ENCODE results near the gene RASAL1. TPM values are rescaled to one million over a fixed set of nuclear protein-coding genes. Genes with fewer than 3 reads are reported as not detected.

RASAL1 gene
- polyA plus RNA-seq, 1 of the 3 experiments (the other 2 are of a cell fraction) = not detected

GRCh38 chr12:113163030-113163360 is 27.4 kb upstream of the RASAL1 start:
- Histone ChIP-seq H3K9me3 (no peaks in the 10 kb centered on the region), H3K36me3 (replicated peaks in 1 of 2; ENCODE audit: control insufficient read depth in 1 of 2, insufficient read depth in 2 of 2, low read length in 1 of 2) (peaks cover 13 to 50% of the 10 kb centered on the region in 2 experiments), H3K9ac (no peak overlapping the region), H3K4me2 (no peak overlapping the region), H3K27me3 (ENCODE audit: insufficient read depth) (no peaks in the 10 kb centered on the region), H2AFZ (ENCODE audit: low read depth) (no peak overlapping the region), H3K79me2 (ENCODE audit: insufficient read depth) (no peaks in the 10 kb centered on the region), H3K9me2 (no peaks in the 10 kb centered on the region), H3K4me1 (ENCODE audit: control insufficient read depth in 1 of 2, insufficient read depth in 2 of 2, low read depth in 1 of 2, low read length in 1 of 2) (peaks cover 7 to 23% of the 10 kb centered on the region in 2 experiments; a peak in 2 of 4 replicates), H3K27ac (ENCODE audit: low read depth in 2 of 2, low read length in 1 of 2) (no peak overlapping the region; a peak in 1 of 4 replicates), H3K4me3 (ENCODE audit: low read depth in 2 of 2, low read length in 1 of 2) (no peak overlapping the region), H4K20me1 (ENCODE audit: insufficient read depth) (peaks cover 8% of the 10 kb centered on the region; the same call in 1 of the 2 replicates), H3F3A (replicated peaks; ENCODE audit: insufficient read depth) (no peaks in the 10 kb centered on the region)
- no peak for DNase-seq
- CTCF ChIA-PET = interaction anchor here (0.9 to 5.6 kb wide), 4 partner anchors 10 to 170 kb away, joined by 3 to 39 read pairs (median 16); no protein-coding TSS in a partner anchor
- POLR2A ChIA-PET = interaction anchor here (1.0 kb wide), 1 partner anchor 10 kb away, joined by 3 read pairs; no protein-coding TSS in a partner anchor
- 94% methylated on average over 10 of the region's 12 CpGs for WGBS (ENCODE audit: low lambda C conversion rate)
- TF ChIP-seq GABPA (IDR thresholded peaks at IDR 0.05; ENCODE audit: low read depth) (no peak), JUND (IDR thresholded peaks at IDR 0.05) (no peak), FOXJ3 (CRISPR knock-in tag; IDR thresholded peaks at IDR 0.05) (no peak), FOXM1 (IDR thresholded peaks at IDR 0.05; ENCODE audit: low read depth) (no peak), RXRA (IDR thresholded peaks at IDR 0.05; ENCODE audit: borderline replicate concordance, low read depth) (no peak), TAF1 (IDR thresholded peaks at IDR 0.05; ENCODE audit: borderline replicate concordance, low read depth, low read length) (no peak), CTCF (IDR thresholded peaks at IDR 0.05) (no peak), USF1 (IDR thresholded peaks at IDR 0.05; ENCODE audit: borderline replicate concordance, low read depth) (no peak), RAD21 (IDR thresholded peaks at IDR 0.05; ENCODE audit: low read length) (no peak), RFX5 (IDR thresholded peaks at IDR 0.05; ENCODE audit: low read length) (no peak), SIN3A (IDR thresholded peaks at IDR 0.05; ENCODE audit: borderline replicate concordance, low read depth, low read length) (no peak), USF2 (IDR thresholded peaks at IDR 0.05; ENCODE audit: borderline replicate concordance, low read depth, low read length) (no peak), POLR2AphosphoS5 (IDR thresholded peaks at IDR 0.05; ENCODE audit: low read depth, low read length) (no peak), GATA2 (CRISPR knock-in tag; IDR thresholded peaks at IDR 0.05) (no peak), MXI1 (IDR thresholded peaks at IDR 0.05; ENCODE audit: low read depth, low read length) (no peak), ZBTB33 (IDR thresholded peaks at IDR 0.05; ENCODE audit: borderline replicate concordance, low read depth) (no peak), EP300 (IDR thresholded peaks at IDR 0.05; ENCODE audit: borderline replicate concordance in 1 of 2, low read depth in 1 of 2, low read length in 1 of 2) (no peak), REST (IDR thresholded peaks at IDR 0.05; ENCODE audit: low read depth, low read length) (no peak), NRF1 (IDR thresholded peaks at IDR 0.05; ENCODE audit: low read depth, low read length) (no peak)
